G401 (cell line): ENCODE measurements around the gene ENTPD5. TPM values are rescaled to one million over a fixed set of nuclear protein-coding genes. Genes with fewer than 3 reads are reported as not detected.
"Not testable (repeated sequence)": the region's sequence is repeated elsewhere in the genome, so short reads cannot be mapped to it uniquely, and the experiment has no call there.

Source experiments
- DNase-seq: peaks from one replicate; pipeline ENCODE4 v3.0.0-alpha.2; 2015; ENCODE audit warnings: low spot score
- in situ Hi-C: cut with HindIII; loops from 2 replicates; pipeline ENCODE4 v1.10.0; 2016; ENCODE audit warnings: low sequenced_read_pairs, mixed read lengths
- total RNA-seq: library from RNA; depleted of rRNA; stranded (reverse); fragments of >200 nt; shearing (Covaris generic); gene quantifications from 2 replicates; pipeline ENCODE4 v1.2.3, GENCODE V29; 2014

ENTPD5 gene
- total RNA-seq, 1 experiment from 2014 or later: 4.9 TPM

DNA sequence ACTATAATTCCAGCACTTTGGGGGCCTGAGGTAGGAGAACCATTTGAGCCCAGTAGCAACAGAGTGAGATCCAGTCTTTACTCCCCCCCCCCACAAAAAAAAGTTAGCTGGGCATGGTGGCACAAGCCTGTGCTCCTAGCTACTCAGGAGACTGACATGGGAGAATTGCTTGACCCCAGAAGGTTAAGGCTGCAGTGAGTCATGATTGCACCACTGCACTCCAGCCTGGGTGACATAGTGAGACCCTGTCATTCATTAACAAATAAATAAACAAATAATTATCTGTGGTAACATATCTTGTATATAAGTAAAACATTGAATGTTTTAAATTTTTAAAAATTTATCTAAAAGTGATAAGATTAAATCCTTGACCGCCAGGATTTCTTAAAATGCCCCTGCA is 4.8 kb downstream of the ENTPD5 start:
- DNase-seq: no peak
- in situ Hi-C loops: no loop called here

DNA sequence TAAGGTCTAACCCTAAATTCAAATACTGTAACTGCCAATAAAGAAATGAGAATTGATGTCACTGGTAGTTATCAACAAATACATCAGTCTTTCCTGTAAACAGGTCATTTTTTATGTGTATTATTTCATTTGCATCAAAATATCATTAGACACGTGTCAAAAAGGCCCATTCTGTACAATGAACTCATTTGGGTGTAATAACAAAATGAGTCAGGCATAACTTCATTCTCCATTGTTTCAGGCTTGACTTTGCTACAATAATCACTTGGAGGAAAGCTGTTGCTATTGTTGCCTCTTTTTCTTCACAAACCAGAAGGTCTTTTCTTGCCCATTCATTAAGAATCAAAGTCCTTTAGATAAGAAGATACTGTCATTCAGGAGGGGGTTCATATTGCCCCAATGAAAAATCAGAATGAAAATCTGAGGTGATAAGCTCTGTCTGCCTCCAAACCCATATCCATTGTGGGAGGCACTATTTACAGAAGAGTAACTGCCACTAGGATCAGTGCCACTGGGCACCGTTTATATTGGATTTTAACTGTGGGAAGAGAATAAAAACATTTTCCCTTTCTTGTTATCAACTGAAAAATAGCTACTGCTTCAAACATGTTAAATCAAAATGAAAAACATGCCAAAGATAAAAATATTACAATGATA is 10.1 kb downstream of the ENTPD5 start:
- no peak for DNase-seq
- in situ Hi-C loops: no loop called here

DNA sequence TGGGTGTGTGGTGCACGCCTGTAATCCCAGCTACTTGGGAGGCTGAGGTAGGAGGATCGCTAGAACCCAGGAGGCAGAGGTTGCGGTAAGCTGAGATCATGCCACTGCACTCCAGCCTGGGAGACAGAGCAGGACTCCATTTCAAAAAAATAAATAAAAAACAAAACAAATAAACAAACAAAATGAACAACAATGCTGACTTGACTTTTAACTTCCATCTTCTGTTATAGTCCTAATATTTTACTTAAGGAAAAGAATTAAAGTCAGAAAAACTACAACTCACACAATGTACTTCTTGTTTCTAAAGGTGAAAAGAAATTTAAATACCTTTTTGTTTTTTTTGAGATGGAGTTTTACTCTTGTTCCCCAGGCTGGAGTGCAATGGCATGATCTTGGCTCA is 13.4 kb downstream of the ENTPD5 start:
- in situ Hi-C loops, DNase-seq: not testable (repeated sequence)

DNA sequence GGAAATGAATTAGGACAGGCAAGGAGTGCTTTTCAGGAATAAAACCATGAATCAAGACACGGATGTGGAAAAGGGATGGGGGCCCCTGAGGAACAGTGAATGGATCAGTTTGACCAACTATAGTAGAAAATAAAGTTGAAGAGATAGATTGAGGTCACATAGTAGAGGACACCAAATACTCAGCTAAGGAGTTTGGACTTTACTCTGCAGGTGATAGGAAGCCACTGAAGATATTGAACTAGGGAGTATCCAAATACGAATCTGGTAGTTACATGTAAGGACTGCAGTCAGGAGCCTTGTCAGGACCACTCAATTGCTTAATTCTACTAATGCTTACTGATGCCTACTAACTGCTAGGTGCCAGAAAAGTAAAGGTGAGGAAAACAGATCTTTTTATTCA is 20.4 kb downstream of the ENTPD5 start:
- in situ Hi-C loops: no loop called here

DNA sequence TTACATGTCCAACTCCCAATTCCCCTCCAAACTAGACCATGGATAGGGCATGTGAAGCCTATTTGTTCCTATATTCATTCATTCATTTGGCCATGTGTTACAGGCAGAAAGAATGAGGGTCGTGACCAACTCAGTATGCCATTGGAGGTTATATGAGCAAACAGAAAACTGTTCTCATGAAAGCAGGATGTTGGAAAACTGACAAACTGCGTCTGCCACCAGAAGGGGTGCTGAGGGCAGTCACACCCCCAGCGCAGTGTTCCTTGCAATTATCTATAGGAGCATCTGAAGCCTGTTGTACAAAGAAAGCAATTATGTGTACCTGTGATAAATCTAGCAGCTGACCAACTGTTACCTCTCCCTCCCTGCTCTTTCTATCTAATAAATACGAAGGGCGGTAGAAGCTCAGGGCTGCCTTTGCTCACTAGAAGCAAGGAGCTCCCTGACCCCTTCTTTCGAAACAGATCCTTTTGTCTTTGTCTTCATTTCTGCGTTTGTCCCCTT is 21.1 kb downstream of the ENTPD5 start:
- in situ Hi-C loops: no loop called here
- DNase-seq: no peak

More for the DNA sequence above, 20.4 kb downstream of the ENTPD5 start:
- no peak for DNase-seq

DNA sequence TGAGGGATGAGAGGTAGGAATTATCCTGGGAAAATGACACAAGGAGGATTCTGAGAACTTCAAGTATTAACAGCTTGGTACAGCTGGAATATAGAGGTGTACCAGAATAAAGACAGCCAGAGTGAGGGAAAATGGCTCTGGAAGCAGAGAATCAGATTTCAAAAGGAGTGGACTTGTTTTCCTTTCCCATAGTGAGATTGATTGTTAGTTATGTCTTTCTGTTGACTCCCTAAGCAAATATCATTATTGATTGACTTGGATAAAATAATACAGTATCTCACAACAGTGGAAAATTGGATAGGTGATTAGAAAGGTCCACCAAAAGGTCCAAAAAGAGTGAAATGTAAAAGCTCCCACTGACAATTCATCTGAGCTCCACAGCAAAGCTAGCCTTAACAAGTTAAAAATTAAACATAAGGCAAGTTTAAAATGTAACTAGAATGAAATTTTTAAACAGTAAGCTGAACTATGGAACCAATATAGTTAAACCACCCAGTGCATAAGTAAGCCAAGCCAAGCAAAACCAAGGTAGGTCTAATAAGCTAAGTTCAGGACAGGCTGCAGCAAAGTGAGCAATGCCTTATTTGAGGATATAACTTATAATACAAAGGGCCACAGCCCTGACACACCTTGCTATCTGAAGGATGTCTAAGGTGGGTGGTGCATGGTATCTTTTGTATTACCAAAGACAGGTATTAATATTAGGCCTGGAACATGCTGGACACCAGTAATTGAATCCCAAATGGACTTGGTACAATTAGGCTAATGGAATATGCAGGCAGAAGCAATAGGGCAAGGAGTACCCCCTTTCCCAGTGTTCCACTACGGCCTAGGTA is 21.8 kb downstream of the ENTPD5 start:
- in situ Hi-C loops: no loop called here

DNA sequence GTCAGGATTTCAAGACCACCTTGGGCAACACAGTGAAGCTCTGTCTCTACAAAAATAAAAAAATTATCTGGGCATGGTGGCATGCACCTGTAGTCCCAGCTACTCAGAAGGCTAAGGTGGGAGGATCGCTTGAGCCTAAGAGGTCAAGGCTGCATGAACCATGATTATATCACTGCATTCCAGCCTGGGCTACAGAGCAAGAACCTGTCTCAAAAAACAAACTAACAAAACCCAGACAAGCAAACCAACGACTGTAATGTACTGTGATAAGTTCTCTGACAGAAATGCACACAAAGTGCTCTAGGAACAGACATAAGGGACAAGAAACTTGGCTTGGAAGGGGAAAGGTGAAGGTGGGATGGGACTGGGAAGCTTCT is 22.4 kb downstream of the ENTPD5 start:
- in situ Hi-C loops: no loop called here
- no peak for DNase-seq

More for the DNA sequence above, 21.8 kb downstream of the ENTPD5 start:
- no peak for DNase-seq

DNA sequence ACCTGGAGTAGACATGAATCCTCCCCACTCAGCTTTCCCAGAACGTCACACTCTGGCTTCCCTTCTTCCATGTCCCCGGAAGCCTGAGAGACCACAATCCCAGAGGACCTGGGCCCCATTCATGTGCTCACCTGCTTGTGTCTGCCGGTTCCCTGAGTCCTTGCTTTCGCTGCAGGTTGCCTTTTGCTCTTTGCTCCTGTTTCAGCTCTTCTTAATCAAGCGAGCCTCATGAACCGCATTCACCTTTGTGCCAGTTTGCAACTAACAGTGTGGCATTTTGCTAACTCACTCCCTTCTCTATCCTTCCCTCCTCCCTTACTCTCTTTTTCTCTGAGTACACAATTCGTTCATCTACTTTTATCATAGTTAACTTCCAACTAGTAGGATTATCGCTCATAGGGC is 23.1 kb downstream of the ENTPD5 start:
- no peak for DNase-seq
- in situ Hi-C loops: no loop called here

DNA sequence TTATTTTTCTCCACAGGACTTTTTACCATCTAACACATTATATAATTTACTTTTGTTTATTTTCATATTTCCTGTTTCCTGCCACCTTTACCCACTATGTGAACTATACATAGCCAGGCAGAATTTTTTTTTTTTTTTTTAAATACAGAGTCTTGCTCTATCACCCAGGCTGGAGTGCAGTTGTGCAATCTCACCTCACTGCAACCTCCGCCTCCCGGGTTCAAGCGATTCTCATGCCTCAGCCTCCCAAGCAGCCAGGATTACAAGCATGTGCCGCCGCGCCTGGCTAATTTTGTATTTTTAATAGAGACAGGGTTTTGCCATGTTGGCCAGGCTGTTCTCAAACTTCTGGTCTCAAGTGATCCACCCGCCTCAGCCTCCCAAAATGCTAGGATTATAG is 24.2 kb downstream of the ENTPD5 start:
- DNase-seq: not testable (repeated sequence)

DNA sequence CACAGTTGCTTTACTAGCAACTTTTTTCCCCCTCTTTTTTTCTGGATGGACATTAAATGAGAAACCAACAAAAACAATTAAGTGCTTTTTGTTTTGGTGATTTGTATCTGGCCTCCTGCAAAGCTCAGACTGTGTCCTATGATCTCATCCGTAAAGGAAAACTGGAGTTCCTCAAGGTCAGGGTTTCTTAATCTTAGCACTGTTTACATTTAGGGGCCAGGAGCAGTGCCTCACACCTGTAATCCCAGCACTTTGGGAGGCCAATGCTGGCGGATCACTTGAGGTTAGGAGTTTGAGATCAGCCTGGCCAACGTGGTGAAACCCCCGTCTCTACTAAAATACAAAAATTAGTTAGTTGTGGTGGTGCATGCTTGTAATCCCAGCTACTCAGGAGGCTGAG is 28.0 kb downstream of the ENTPD5 start:
- DNase-seq: no peak
- in situ Hi-C loops: no loop called here

More for the DNA sequence above, 24.2 kb downstream of the ENTPD5 start:
- in situ Hi-C loops: not testable (repeated sequence)

DNA sequence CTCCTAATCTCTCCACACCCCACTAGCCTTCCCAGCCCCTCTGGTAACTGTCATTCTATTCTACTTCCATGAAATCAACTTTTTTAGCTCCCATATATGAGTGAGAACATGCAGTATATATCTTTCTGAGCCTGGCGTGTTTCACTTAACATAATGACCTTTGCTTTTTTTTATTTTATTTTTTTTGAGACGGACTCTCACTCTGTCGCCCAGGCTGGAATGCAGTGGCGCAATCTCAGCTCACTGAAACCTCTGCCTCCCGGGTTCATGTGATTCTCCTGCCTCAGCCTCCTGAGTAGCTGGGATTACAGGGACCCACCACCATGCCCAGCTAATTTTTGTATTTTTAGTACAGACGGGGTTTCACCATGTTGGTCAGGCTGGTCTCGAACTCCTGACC is 30.4 kb downstream of the ENTPD5 start:
- in situ Hi-C loops, DNase-seq: not testable (repeated sequence)

DNA sequence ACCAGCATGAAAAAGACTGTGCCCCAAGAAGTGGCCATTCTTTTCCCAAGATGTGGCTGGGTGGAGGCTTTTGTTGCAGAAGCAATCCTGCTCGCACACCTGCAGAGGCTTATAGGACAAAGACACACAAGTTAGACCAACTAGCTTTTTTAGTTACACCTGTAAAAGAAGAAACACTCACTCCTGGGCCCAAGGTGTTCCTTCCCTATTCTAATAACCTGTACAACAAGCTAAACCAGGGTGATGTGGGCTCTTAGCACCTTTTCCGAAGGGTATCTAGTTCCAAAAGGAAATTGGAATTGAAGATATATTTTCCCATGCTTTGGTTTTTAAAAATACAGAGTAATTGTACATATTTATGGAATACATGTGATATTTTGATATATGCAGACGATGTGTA is 31.0 kb downstream of the ENTPD5 start:
- in situ Hi-C loops: no loop called here

DNA sequence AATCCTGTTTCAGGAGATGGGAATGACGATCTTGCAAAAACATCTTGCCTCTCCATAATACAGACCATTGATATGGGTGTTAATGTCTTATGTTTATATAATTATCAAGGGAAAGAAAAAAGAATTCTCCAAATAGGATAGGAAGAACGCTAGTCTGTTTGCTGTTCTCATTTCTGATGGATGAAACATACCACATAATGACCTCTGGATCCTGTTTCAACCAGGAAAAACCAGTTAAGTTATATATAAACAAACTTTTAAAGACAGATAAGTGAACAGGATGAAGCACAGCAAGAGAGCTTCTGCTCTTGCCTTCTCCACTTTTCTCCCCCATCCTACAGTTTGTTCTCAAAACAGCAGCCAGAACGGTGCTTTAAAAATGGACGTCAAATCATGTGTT is 41.2 kb downstream of the ENTPD5 start:
- no peak for DNase-seq
- in situ Hi-C loops: no loop called here

More for the DNA sequence above, 31.0 kb downstream of the ENTPD5 start:
- DNase-seq: no peak

DNA sequence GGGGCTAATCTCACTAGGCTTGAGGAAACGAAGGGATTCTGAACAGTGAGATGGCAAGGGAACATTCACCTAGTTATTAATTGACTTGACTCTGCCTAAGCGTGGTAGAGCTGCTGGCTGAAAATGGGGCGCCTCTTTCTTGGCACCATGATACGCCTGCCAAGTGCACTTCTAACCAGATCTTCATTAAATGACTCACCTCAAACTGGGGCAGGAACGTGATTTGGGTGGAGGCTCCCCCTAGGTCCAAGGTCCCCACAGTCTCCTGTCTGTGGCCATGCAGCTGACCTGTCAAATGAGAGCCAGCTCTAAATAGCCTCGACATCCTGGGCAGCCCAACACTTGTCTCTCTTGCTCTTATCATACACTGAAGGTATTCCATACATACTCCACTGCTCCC is 43.0 kb downstream of the ENTPD5 start:
- in situ Hi-C loops: no loop called here
- no peak for DNase-seq

DNA sequence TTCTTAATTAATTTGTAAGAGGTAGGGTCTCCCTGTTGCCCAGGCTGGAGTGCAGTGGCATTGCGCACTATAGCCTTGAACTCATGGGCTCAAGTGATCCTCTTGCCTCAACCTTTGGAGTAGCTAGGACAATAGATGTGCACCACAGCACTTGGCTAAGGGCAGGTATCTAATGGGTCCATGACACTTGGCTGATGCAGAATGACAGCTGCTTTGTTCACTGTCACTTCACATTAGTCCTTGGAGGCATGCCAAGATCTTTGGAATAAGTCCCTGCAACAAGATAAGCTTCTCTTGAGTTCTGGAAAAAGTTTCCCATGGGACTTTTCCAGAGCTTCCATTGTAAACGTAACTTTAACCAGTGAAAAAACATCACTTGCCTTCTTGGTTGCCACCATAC is 45.6 kb downstream of the ENTPD5 start:
- DNase-seq: no peak
- in situ Hi-C loops: no loop called here

DNA sequence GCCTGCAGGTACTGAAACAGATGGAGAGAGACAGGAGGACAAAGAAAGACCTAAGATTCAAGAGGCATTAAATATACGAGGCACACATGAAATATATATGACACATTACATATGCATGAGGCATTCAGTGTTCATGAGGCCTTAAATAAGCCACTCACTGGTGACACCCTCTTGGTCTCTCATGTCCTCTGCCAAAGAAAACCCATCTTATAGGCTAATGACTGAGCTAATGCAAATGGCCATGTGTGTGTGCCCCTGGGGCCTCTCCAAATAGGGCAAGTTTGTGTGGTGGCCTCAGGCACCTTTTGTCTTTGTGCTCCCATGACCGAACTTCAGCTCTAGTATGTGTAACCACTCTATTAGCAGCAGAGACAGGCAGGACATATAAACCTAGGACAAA is 50.2 kb downstream of the ENTPD5 start:
- no peak for DNase-seq
- in situ Hi-C loops: no loop called here

DNA sequence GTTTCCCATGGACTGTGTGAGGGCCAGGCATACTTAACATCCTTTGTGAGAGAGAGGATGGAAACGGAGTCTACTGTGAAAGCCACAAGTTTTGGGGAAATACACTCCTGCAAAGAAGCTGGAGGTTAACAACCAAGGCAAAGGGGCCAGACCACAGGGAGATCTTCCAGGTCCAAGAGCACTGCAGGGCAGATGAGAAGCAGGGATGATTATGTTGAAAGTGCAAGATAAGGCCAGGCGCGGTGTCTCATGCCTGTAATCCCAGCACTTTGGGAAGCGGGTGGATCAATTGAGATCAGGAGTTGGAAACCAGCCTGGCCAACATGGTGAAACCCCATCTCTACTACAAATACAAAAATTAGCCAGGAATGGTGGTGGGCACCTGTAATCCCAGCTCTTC is 53.9 kb downstream of the ENTPD5 start:
- DNase-seq: no peak
- in situ Hi-C loops: no loop called here

DNA sequence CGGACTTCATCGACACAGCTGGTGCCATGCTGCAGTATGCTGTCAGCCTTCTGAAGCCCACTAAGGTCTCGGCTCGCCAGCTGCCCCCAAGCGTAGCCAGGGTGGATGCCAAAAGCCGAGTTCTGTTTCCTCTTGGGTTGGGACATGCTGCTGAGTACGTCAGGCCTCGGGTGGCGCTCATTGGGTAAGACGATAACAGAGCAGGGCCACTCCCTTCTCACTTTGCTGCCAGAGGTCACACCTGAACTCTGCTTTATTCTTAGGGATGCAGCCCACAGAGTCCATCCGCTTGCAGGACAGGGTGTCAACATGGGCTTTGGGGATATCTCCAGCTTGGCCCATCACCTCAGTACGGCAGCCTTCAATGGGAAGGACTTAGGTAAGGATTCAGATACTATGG is 57.9 kb downstream of the ENTPD5 start:
- DNase-seq: no peak
- in situ Hi-C loops: no loop called here

DNA sequence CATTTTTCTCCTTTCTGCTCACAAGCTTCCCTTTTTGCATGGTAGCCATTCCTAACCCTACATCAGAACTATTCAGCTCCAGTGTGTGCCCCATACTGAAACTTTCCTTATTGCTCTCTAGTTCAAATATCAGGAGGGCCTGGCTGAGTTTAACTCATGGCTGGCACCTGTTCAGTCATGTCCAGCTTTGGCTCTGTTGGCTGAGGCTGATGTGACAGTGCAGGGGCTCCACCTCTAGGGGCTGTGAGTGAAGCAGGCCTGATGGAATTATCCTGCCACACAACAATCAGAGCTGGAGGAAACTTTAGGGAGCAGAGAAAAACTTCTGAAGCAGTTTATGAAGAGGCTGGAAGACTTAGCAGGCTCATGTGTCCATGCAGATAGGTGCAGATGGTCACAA is 60.5 kb downstream of the ENTPD5 start:
- DNase-seq: no peak
- in situ Hi-C loops: no loop called here

DNA sequence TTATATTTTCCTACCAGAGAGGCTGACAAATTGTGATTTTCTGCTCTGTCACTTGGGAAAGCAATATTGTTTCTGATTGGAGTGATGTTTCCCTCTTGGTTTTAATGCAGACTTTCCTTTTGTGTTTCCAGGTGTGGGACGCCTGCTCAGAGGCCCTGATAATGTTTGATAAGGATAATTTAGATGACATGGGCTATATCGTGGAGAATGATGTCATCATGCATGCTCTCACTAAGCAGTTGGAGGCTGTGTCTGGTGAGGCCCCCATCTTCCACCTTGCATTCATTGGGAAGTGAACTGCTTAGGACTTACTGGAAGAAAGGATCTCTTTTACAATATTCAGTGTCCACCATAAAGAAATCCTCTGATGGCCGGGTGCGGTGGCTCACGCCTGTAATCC is 63.4 kb downstream of the ENTPD5 start:
- in situ Hi-C loops: no loop called here
- DNase-seq: no peak

DNA sequence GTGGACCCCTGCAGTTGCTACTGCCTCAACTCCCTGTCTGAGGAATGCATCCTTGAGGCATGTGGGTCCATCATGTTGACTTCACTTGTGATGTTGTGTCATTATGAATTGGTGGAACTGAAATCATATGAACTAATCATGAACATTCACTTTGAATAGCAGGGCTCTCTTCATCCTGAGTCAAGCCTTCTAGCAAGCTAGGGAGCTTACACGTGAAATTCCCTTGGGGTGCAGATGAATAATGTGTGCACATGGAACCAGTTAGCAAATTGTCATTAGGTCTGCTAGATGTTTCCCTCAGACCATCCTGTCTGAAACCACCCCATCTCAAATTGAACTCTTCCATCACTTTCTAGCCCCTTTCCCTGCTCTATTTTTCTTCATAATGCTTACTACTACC is 65.4 kb downstream of the ENTPD5 start:
- DNase-seq: no peak
- in situ Hi-C loops: no loop called here
